Astrocyte of the cerebellum (primary cell): ENCODE data around the gene KCNAB2.

Source experiments
- DNase-seq: peaks from one replicate; pipeline ENCODE4 v3.0.0-alpha.2; 2011; ENCODE audit warnings: low read depth
- H3K4me3 ChIP-seq: 2 replicates; pipeline ENCODE4 v1.5.1; 2011; ENCODE audit warnings: mild to moderate bottlenecking, low read depth, low read length, moderate library complexity
- CTCF ChIP-seq: IDR thresholded peaks from 2 replicates; pipeline ENCODE4 v1.5.1; 2012; ENCODE audit warnings: low read length, low read depth, moderate library complexity, mild to moderate bottlenecking; ENCODE audit errors: missing control alignments
- in situ Hi-C: cut with HindIII; loops from 2 replicates; pipeline ENCODE4 v1.10.0; 2017; ENCODE audit warnings: low sequenced_read_pairs

KCNAB2 gene

GRCh38 chr1:6099787-6100765 lies 54.4 kb downstream of the KCNAB2 start:
- H3K4me3 ChIP-seq = no peak overlapping the region
- no peak for DNase-seq
- no peak for TF ChIP-seq CTCF
- in situ Hi-C loops = no loop called here

DNA sequence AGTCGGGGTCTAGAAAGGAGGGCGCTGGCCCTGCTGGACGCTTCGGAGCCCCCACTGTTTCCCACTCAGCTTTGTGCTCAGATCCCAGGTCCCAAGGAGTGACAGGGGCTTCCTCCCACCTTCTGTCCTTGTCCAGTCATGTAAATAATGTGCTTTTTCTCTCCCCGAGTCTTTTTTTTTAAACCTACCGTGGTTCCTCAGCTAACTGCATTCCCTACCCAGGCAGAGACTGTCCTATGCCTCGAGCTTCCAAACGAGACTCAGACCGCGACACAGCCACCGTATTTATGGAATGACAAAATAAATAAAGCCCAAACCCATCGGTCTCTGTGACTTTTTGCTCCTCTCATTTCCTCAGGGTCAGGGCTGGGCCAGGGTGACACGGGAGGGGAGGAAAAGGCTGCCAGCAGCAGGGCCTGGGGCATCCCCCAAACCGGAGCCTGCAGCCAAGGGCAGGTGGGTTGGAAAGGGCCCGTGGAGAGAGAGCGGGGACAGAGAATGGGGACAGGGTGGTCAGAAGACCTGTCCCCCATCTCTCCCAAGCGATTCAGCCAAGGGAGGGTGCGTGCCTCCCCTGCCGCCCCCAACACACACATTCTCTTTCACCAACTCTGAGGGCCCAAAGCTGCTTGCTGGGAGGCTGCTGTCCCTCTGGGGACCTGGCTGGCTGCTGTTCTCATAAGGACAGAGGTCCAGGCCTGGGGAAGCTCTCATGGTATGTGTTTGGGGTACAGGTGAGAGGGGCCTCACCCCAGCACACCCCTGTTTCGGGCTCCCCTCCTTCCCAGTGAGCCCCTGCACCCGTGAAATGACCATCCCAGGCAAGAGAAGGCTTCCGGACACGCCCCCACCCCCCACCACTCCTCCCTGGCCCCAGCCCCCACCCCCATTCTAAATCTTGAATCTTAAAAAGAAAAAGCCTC lies 55.4 kb downstream of the KCNAB2 start:
- no peak overlapping the region for H3K4me3 ChIP-seq
- no peak for DNase-seq
- in situ Hi-C loops = no loop called here
- TF ChIP-seq CTCF = no peak

GRCh38 chr1:6101826-6102531 lies 56.3 kb downstream of the KCNAB2 start:
- no peak overlapping the region for H3K4me3 ChIP-seq
- no peak for TF ChIP-seq CTCF
- in situ Hi-C loops = no loop called here
- no peak for DNase-seq

- in situ Hi-C loops = no loop called here
- no peak for TF ChIP-seq CTCF
- no peak overlapping the region for H3K4me3 ChIP-seq
- no peak for DNase-seq
Measured at GRCh38 chr1:6102532-6102845, 56.8 kb downstream of the KCNAB2 start.

DNA sequence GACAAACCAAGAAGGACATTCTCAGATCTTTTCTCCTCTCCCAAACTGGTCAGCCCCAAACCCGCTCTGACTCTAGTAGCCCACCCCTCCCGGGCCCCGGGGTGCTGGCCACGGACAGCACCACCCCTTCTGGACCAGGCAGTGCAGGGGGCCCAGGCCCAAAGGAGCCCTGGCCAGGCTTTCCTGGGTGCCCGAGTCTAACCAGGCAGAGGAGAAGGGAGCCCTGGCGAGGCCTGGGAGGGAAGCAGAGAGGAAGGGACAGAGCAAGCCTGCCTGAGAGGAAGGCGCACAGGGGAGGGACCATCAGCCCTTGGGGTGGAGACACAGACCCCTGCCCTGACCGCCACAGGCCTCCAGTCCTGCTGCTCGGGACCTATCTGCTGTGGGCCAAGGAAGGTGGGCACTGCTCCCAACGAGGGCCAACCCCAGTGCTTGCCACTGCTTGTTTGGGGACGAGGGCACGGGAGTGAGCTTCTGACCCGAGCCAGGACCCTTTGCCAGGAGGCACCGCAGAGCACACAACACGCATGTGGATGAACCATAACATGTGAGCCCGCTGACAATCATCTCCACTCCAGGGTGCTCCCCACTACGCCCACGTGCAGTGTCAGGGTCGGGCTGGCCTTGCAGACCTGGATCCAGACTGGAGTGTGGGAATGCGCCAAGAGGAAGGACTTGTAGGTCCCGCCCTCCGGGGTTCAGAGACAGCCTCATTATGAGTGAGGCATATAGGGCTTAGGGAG lies 57.6 kb downstream of the KCNAB2 start:
- no peak for DNase-seq
- no peak for TF ChIP-seq CTCF
- H3K4me3 ChIP-seq = no peak overlapping the region
- in situ Hi-C loops = no loop called here
